Stimulated activated CD8-positive, alpha-beta memory T cell treated with anti-CD3 and anti-CD28 coated beads, Interleukin-7, amount 100 ng/mL, for 1 hour (primary cell): ENCODE measurements around the gene MFAP4.

Experiments used
- DNase-seq, 2 donors: peaks; one replicate each; pipeline ENCODE4 v3.0.0-alpha.2; 2020; ENCODE audit warnings: low read depth in 2 of 2

MFAP4 gene

GRCh38 chr17:19333736-19334290 is 53.2 kb downstream of the MFAP4 start:
- DNase-seq: no peak
